Measurements from ENCODE around the gene ZC3H7A. TPM values are rescaled to one million over a fixed set of nuclear protein-coding genes. Genes with fewer than 3 reads are reported as not detected.

Gene ZC3H7A
- total RNA-seq = 66.3 TPM
- long read RNA-seq, transcript ZC3H7A-201 (23 exons, 3,825 nt) = major isoform, 23 of 45 reads
- long read RNA-seq, partial matches to known transcripts = 12 of 45 reads
- long read RNA-seq, other reads (novel, unspliced or antisense) = 9 of 45 reads

- H3K4me3 ChIP-seq = peak within 1 kb of the TSS; percentile 87
- ATAC-seq (peak; percentile 94 to 98), DNase-seq (peak; percentile 99)
- H3K27ac ChIP-seq = peak within 1 kb of the TSS; percentile 99
- peak; percentile 82 for TF ChIP-seq CTCF (IDR thresholded peaks at IDR 0.05)
- H3K9me3 ChIP-seq = no peaks in the 10 kb centered on the region
- peaks cover 62% of the 10 kb centered on the region for H3K4me1 ChIP-seq
- no peaks in the 10 kb centered on the region for H3K36me3 ChIP-seq
- no peaks in the 10 kb centered on the region for H3K27me3 ChIP-seq (ENCODE audit: low read depth)
- intact Hi-C loops (cut with DNase I) = no loop called here
These were observed at the start of gene ZC3H7A for GRCh38 chr16:11797166-11797956. Gene ZC3H7A, minus strand, starts transcription at chr16:11797258. Its CDS starts 14,904 bp downstream, at chr16:11782354.

GRCh38 chr16:11844499-11844898 is 47.4 kb upstream of the ZC3H7A start:
- no peak for ATAC-seq
- intact Hi-C loops (cut with DNase I) = no loop called here
- H3K4me1 ChIP-seq = peaks cover 1% of the 10 kb centered on the region

GRCh38 chr16:11843861-11844260 is 46.8 kb upstream of the ZC3H7A start:
- intact Hi-C loops (cut with DNase I) = no loop called here
- TF ChIP-seq CTCF (IDR thresholded peaks at IDR 0.05) = no peak

More at GRCh38 chr16:11844499-11844898, 47.4 kb upstream of the ZC3H7A start:
- DNase-seq = no peak
- Histone ChIP-seq H3K36me3 (peaks cover 97% of the 10 kb centered on the region), H3K9me3 (no peaks in the 10 kb centered on the region), H3K27ac (no peak overlapping the region), H3K27me3 (ENCODE audit: low read depth) (no peaks in the 10 kb centered on the region), H3K4me3 (no peak overlapping the region)
- TF ChIP-seq CTCF (IDR thresholded peaks at IDR 0.05) = no peak

GRCh38 chr16:11843206-11843605 is 46.1 kb upstream of the ZC3H7A start:
- no peaks in the 10 kb centered on the region for H3K9me3 ChIP-seq
- H3K27ac ChIP-seq = no peak overlapping the region
- no peak for ATAC-seq
- peaks cover 97% of the 10 kb centered on the region for H3K36me3 ChIP-seq
- H3K4me3 ChIP-seq = no peak overlapping the region
- intact Hi-C loops (cut with DNase I) = no loop called here
- DNase-seq = no peak
- H3K27me3 ChIP-seq (ENCODE audit: low read depth) = no peaks in the 10 kb centered on the region
- H3K4me1 ChIP-seq = no peaks in the 10 kb centered on the region
- TF ChIP-seq CTCF (IDR thresholded peaks at IDR 0.05) = no peak

More at GRCh38 chr16:11843861-11844260, 46.8 kb upstream of the ZC3H7A start:
- ATAC-seq (no peak), DNase-seq (no peak)
- no peaks in the 10 kb centered on the region for H3K9me3 ChIP-seq
- no peak overlapping the region for H3K27ac ChIP-seq
- H3K27me3 ChIP-seq (ENCODE audit: low read depth) = no peaks in the 10 kb centered on the region
- H3K4me3 ChIP-seq = no peak overlapping the region
- peaks cover 97% of the 10 kb centered on the region for H3K36me3 ChIP-seq
- no peaks in the 10 kb centered on the region for H3K4me1 ChIP-seq

GRCh38 chr16:11841026-11841425 is 44.0 kb upstream of the ZC3H7A start:
- no peak for ATAC-seq
- Histone ChIP-seq H3K36me3 (peaks cover 97% of the 10 kb centered on the region), H3K9me3 (no peaks in the 10 kb centered on the region), H3K27ac (no peak overlapping the region), H3K27me3 (ENCODE audit: low read depth) (no peaks in the 10 kb centered on the region), H3K4me1 (no peaks in the 10 kb centered on the region), H3K4me3 (no peak overlapping the region)
- intact Hi-C loops (cut with DNase I) = no loop called here
- no peak for DNase-seq
- TF ChIP-seq CTCF (IDR thresholded peaks at IDR 0.05) = no peak
